ENCODE measurements around the gene KCNF1.

The KCNF1 gene

GRCh38 chr2:10911291-10912075 lies at the start of gene KCNF1:
Gene KCNF1, plus strand, starts transcription at chr2:10911934. Its CDS starts 493 bp downstream, at chr2:10912427.
- DNase-seq (ENCODE audit: extremely low read depth in 1 of 2, low read depth in 1 of 2), result no peak

GRCh38 chr2:10862330-10862729 lies 49.4 kb upstream of the KCNF1 start:
- DNase-seq (ENCODE audit: extremely low read depth in 1 of 2, low read depth in 1 of 2), result no peak

GRCh38 chr2:10863047-10863446 lies 48.7 kb upstream of the KCNF1 start:
- no peak for DNase-seq (ENCODE audit: extremely low read depth in 1 of 2, low read depth in 1 of 2)

GRCh38 chr2:10863837-10864236 lies 47.9 kb upstream of the KCNF1 start:
- no peak for DNase-seq (ENCODE audit: extremely low read depth in 1 of 2, low read depth in 1 of 2)

GRCh38 chr2:10864251-10864650 lies 47.5 kb upstream of the KCNF1 start:
- no peak for DNase-seq (ENCODE audit: extremely low read depth in 1 of 2, low read depth in 1 of 2)

- DNase-seq (ENCODE audit: extremely low read depth in 1 of 2, low read depth in 1 of 2), result no peak
These were observed 46.7 kb upstream of the KCNF1 start for GRCh38 chr2:10864861-10865636.

- no peak for DNase-seq (ENCODE audit: extremely low read depth in 1 of 2, low read depth in 1 of 2)
These were observed 45.9 kb upstream of the KCNF1 start for GRCh38 chr2:10865841-10866240.

GRCh38 chr2:10867692-10868420 lies 43.9 kb upstream of the KCNF1 start:
- no peak for DNase-seq (ENCODE audit: extremely low read depth in 1 of 2, low read depth in 1 of 2)

- DNase-seq (ENCODE audit: extremely low read depth in 1 of 2, low read depth in 1 of 2), result no peak
These were observed 43.0 kb upstream of the KCNF1 start for GRCh38 chr2:10868465-10869314.

- no peak for DNase-seq (ENCODE audit: extremely low read depth in 1 of 2, low read depth in 1 of 2)
These were observed 39.8 kb upstream of the KCNF1 start for GRCh38 chr2:10871978-10872377.

GRCh38 chr2:10873171-10873570 lies 38.6 kb upstream of the KCNF1 start:
- no peak for DNase-seq (ENCODE audit: extremely low read depth in 1 of 2, low read depth in 1 of 2)

- DNase-seq (ENCODE audit: extremely low read depth in 1 of 2, low read depth in 1 of 2), result no peak
These were observed 37.8 kb upstream of the KCNF1 start for GRCh38 chr2:10873790-10874437.

GRCh38 chr2:10875126-10875525 lies 36.6 kb upstream of the KCNF1 start:
- no peak for DNase-seq (ENCODE audit: extremely low read depth in 1 of 2, low read depth in 1 of 2)

GRCh38 chr2:10876394-10876793 lies 35.3 kb upstream of the KCNF1 start:
- DNase-seq (ENCODE audit: extremely low read depth in 1 of 2, low read depth in 1 of 2), result no peak

- DNase-seq (ENCODE audit: extremely low read depth in 1 of 2, low read depth in 1 of 2), result no peak
These were observed 34.8 kb upstream of the KCNF1 start for GRCh38 chr2:10876963-10877362.

- no peak for DNase-seq (ENCODE audit: extremely low read depth in 1 of 2, low read depth in 1 of 2)
These were observed 34.1 kb upstream of the KCNF1 start for GRCh38 chr2:10877651-10878111.

GRCh38 chr2:10878268-10878915 lies 33.3 kb upstream of the KCNF1 start:
- no peak for DNase-seq (ENCODE audit: extremely low read depth in 1 of 2, low read depth in 1 of 2)

- no peak for DNase-seq (ENCODE audit: extremely low read depth in 1 of 2, low read depth in 1 of 2)
These were observed 32.6 kb upstream of the KCNF1 start for GRCh38 chr2:10879159-10879558.
